Pons (tissue), 1 donor: Measurements from ENCODE around the gene RNASET2.
"Not testable (repeated sequence)": the region's sequence is repeated elsewhere in the genome, so short reads cannot be mapped to it uniquely, and the experiment has no call there.

Experiments used
- DNase-seq: peaks from one replicate; pipeline ENCODE4 v3.0.0-alpha.2; 2016; ENCODE audit warnings: low spot score

RNASET2 gene

DNA sequence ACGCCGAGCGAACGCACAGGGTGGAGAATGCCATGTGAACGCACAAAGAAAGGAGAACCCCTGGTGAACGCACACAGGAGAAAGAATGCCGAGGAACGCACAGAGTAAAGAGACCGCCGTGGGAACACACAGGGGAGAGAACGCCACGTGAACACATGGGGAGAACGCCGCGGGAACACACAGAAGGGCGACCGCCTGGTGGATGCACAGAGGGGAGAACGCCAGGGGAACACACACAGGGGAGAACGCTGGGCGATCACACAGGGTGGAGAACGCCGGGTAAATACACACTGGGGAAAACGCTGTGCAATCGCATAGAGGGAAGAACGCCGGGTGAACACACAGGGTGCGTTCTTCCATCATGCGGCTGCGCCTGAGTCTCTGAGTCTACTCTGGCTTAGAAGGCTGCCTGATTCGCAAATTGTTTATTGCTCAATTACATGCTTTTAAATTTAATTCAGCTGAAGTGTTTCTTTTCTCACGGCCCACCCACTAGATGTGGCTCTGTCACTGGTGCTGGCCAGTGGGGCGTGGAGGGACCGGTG is 54.1 kb downstream of the RNASET2 start:
- no peak for DNase-seq

DNA sequence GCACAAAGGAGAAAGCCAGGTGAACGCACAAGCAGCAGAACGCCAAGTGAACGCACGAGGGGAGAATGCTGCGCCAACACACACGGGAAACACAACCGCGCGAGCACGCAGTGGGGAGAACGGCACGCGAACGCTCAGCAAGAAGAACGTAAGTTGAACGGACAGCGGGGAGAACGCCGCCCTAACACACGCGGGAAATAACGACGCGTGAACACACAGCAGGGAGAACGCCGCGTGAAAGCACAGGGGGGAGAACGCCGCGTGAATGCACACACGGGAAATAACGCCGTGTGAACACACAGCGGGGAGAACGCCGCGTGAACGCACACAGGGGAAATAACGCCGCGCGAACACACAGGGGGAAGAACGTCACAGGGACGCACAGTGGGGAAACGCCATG is 54.7 kb downstream of the RNASET2 start:
- no peak for DNase-seq

DNA sequence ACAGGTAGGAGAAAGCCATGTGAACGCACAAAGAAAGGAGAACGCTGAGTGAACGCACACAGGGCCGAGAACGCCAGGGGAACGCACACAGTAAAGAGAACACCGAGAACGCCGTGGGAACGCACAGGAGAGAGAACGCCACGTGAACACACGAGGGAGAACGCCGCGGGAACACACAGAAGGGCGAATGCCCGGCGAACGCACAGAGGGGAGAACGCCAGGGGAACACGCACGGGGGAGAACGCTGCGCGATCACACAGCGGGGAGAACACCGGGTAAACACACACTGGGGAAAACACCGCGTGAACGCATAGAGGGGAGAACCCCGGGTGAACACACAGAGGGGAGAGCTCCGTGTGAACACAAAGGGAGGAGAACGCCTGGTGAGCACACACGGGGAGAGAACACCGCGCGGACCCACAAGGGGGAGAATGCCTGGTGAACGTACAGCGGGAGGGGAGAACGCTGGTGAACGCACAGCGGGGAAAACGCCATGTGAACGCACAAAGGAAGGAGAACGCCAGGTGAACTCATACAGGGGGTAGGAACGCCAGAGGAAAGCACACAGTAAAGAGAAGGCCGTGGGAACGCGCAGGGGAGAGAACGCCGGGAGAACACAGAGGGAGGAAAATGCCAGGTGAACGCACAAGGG is 55.3 kb downstream of the RNASET2 start:
- DNase-seq: no peak

DNA sequence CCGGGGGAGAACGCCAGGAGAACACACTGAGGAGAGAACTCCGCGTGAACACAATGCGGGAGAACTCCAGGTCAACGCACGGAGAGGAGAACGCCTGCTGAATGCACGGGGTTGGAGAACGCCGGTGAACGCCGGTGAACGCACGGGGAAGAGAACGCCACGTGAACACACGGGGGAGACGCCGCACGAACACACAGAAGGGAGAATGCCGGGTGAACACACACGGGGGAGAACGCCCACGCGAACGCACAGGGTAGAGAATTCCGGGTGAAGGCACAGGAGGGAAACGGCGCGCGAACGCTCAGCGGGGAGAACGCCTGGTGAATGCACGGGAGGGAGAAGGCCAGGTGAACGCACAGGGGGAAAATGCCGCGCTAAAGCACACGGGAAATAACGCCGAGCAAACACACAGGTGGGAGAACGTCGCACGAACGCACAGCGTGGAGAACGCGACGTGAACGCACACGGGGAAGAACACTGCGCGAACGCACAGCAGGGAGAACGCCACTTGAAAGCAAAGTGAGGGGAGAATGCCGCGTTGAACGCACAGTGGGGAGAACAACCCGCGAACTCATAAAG is 56.1 kb downstream of the RNASET2 start:
- no peak for DNase-seq

DNA sequence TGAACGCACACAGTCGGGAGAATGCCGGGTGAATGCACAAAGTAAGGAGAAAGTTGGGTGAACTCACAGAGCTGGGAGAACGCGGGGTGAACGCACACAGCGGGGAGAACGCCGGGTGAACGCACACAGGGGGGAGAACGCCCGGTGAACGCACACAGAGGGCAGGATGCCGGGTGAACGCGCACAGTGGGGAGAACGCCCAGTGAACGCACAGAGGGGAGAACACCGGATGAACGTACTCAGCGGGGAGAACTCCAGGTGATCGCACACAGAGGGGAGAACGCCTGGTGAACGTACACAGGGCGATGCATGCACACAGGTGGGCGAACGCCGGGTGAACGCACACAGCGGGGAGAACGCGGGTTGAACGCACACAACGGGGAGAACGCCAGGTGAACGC is 57.4 kb downstream of the RNASET2 start:
- DNase-seq: no peak

DNA sequence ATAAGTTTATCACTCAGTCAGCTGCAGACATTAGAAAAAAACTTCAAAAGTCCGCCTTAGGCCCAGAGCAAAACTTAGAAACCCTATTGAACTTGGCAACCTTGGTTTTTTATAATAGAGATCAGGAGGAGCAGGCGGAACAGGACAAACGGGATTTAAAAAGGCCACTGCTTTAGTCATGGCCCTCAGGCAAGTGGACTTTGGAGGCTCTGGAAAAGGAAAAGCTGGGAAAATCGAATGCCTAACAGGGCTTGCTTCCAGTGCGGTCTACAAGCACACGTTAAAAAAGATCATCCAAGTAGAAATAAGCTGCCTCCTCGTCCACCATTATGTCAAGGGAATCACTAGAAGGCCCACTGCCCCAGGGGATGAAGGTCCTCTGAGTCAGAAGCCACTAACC is 61.7 kb downstream of the RNASET2 start:
- not testable (repeated sequence) for DNase-seq

DNA sequence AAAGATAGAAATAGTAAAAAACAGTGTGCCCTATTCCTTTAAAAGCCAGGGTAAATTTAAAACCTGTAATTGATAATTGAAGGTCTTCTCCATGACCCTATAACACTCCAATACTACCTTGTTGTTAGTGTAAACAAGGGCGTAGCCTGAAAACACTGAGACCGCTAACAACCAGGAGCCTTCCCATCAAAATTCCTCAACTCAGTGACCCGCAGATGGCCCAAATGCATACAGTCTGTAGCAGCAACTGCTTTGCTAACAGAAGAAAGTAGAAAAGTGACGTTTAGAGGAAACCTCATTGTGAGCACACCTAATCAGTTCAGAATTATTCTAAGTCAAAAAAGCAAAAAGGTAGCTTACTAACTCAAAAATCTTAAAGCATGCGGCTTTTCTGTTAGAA is 63.9 kb downstream of the RNASET2 start:
- not testable (repeated sequence) for DNase-seq

DNA sequence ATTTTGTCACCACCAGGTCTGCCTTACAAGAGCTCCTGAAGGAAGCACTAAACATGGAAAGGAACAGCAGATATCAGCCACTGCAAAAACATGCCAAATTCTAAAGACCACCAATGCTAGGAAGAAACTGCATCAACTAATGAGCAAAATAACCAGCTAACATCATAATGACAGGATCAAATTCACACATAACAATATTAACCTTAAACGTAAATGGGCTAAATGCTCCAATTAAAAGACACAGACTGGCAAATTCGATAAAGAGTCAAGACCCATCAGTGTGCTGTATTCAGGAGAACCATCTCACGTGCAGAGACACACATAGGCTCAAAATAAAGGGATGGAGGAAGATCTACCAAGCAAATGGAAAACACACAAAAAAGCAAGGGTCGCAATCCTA is 69.6 kb downstream of the RNASET2 start:
- DNase-seq: not testable (repeated sequence)

DNA sequence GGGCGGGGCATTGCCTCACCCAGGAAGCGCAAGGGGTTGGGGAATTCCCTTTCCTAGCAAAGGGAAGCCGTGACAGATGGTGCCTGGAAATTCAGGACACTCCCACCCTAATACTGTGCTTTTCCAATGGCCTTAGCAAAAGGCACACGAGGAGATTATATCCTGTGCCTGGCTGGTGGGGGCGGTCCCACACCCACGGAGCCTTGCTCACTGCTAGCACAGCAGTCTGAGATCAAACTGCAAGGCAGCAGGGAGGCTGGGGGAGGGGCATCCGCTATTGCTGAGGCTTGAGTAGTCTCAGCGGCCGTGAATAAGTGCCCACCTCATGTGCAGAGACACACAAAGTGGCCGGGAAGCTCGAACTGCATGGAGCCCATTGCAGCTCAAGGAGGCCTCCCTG is 71.4 kb downstream of the RNASET2 start:
- DNase-seq: not testable (repeated sequence)

DNA sequence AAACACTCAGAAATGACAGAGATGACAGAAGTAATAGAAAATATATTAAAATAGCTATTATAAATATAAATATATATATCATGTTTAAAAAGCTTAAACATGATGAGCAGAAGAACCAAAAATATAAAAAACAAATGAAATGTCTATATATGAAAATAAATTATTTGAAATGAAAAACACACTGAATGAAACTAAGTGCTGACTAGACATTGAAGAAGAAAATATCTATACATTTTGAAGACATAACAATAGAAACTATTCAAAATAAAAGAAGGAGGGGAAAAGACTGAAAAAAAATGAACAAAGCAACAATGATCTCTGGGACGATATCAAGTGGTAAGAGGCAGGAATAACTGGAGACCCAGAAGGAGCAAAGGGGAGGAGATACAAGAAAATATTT is 76.8 kb downstream of the RNASET2 start:
- no peak for DNase-seq
